Astrocyte of the spinal cord (primary cell): ENCODE measurements around the gene SS18L1.

Experiments used
- DNase-seq: peaks from one replicate; pipeline ENCODE4 v3.0.0; 2011; ENCODE audit warnings: low read depth, low spot score
- H3K4me3 ChIP-seq: 2 replicates; pipeline ENCODE4 v1.5.1; 2011; ENCODE audit warnings: low read depth, mild to moderate bottlenecking, low read length, moderate library complexity
- in situ Hi-C: cut with HindIII; loops from 2 replicates; pipeline ENCODE4 v1.10.0; 2017; ENCODE audit warnings: low sequenced_read_pairs
- TF ChIP-seq, protein P1 (sequence below): IDR thresholded peaks from 2 replicates; pipeline ENCODE4 v1.5.1; 2012; ENCODE audit warnings: low read depth, mild to moderate bottlenecking, low read length, inconsistent platforms

Gene SS18L1

DNA sequence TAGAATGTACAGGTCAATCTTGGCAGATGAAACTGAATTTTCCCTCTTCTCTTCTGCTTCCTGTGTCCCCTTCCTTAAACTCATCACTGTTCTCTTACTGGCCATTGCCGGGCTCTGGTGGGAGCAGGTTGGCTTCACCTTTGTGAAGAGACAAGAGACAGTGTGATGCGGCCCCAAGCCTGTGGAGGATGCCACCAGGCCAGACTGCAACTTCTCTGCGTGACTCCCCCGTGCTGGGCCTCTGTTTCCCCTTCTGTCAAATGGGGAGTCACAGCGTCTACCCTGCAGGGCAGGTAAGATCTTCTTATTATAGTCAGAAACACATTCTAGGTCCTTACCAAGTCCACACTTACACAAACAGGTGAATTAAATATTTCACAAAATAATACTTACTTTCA lies 23.2 kb upstream of the SS18L1 start:
- no peak for DNase-seq
- TF ChIP-seq, protein P1, sequence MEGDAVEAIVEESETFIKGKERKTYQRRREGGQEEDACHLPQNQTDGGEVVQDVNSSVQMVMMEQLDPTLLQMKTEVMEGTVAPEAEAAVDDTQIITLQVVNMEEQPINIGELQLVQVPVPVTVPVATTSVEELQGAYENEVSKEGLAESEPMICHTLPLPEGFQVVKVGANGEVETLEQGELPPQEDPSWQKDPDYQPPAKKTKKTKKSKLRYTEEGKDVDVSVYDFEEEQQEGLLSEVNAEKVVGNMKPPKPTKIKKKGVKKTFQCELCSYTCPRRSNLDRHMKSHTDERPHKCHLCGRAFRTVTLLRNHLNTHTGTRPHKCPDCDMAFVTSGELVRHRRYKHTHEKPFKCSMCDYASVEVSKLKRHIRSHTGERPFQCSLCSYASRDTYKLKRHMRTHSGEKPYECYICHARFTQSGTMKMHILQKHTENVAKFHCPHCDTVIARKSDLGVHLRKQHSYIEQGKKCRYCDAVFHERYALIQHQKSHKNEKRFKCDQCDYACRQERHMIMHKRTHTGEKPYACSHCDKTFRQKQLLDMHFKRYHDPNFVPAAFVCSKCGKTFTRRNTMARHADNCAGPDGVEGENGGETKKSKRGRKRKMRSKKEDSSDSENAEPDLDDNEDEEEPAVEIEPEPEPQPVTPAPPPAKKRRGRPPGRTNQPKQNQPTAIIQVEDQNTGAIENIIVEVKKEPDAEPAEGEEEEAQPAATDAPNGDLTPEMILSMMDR: no peak
- in situ Hi-C loops: no loop called here
- H3K4me3 ChIP-seq: no peak overlapping the region

DNA sequence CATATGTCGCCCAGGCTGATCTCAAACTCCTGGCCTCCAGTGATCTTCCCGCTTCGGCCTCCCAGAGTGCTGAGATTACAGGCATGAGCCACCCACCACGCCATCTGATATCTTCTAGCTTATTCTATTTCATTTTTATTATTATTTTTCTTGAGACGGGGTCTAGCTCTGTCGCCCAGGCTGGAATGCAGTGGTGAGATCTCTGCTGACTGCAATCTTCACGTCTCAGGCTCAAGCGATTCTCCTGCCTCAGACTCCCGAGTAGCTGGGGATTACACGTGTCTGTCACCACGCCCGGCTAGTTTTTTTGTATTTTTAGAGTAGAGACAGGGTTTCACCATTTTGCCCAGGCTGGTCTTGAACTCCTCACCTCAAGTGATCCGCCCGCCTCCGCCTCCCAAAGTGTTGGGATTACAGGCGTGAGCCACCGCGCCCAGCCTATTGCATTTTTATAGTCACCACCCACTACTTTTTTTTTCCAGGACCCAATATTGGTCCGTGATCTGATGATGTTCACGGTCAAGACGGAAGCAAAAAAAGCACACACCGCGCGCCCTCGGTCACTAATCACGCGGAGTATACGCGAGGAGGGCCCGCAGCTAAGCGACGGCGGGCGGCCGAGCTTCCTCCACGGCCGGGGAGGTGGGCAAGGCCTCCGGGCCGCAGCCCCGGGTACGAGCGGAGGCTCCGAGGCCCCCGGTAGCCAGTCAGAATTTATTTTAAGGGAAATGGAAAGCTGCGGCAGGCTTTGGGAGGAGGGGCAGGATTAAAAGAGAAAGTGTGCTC lies 22.4 kb upstream of the SS18L1 start:
- DNase-seq: no peak
- H3K4me3 ChIP-seq: peak overlapping the region; percentile 55
- in situ Hi-C loops: no loop called here
- TF ChIP-seq, protein P1: no peak

DNA sequence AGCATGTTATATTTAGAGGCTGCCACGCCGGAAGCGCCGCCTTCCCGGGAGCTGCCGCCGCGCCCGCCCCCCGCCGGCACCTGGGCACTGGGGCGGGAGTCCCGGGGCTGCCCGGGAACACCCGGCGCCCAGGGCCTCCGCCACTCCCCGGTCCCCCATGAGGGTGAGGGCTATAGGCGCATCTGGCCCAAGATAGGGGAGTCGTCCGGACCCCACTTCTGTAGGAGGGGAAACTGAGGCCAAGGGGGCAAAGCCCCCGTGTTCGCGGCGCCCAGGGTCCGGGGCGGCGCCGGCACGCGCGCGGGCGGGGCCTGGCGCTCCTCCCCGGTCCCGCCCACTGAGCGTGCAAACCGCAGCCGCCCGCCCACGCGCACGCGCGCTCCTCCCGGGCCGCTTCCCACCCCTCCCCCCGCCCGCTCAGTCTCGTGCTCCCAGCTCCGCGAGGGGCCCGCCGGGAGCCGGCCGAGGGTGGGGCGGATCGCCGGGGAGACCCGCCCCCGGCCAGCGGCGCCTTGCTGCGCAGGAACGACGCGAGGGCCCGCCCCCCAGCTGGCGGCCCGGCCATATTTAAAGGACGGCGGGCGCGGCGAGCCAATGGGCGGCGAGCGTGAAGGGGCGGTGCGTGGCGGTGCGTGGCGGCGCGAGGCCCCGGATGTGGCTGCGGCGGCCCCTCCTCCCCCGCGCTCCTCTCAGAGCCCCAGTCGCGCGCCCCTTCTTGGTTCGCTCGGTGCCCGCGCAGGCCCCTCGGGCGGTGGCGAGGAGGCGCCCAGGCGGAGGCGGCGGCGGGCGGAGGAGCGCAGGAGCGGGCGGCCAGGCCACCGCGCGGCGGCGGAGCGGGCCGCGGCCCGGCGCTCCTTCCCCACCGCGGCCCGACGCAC lies 21.6 kb upstream of the SS18L1 start, which contains the start of gene LSM14B:
Gene LSM14B, plus strand, starts transcription at position 700 of the 878 bp plus-strand sequence. CDS start 192 bp downstream, outside the sequence.
- H3K4me3 ChIP-seq: peak within 1 kb of the TSS; percentile 66
- TF ChIP-seq, protein P1: no peak
- peak; percentile 98 for DNase-seq
- in situ Hi-C loops: no loop called here

GRCh38 chr20:62122654-62123449 lies 20.7 kb upstream of the SS18L1 start:
- peak overlapping the region; percentile 66 for H3K4me3 ChIP-seq
- peak; percentile 35 for DNase-seq
- TF ChIP-seq, protein P1: no peak
- in situ Hi-C loops: no loop called here

- H3K4me3 ChIP-seq: peak overlapping the region; percentile 66
- in situ Hi-C loops: no loop called here
- peak; percentile 53 for DNase-seq
- TF ChIP-seq, protein P1: peak; percentile 39
Measured at GRCh38 chr20:62123450-62124118, 20.0 kb upstream of the SS18L1 start.

DNA sequence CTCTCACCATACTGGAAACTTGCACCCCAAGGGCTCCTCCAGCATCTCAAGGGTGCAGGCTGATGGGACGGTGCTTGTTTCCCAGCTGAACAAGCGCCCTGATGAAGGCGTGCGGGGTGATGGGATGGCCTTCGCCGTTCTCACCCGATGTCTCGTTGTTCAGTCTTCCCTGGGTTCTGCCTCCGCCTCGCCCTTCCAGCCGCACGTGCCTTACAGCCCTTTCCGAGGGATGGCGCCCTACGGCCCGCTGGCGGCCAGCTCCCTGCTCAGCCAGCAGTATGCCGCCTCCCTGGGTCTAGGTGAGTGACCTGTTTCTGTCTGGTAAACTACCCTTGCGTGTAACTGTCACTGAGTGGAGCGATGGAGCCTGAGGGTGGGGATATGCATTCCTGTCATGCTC lies 17.4 kb upstream of the SS18L1 start:
- in situ Hi-C loops: no loop called here
- TF ChIP-seq, protein P1: no peak
- no peak overlapping the region for H3K4me3 ChIP-seq
- DNase-seq: no peak
